Stimulated activated CD8-positive, alpha-beta memory T cell treated with anti-CD3 and anti-CD28 coated beads, Interleukin-12 subunit alpha, Interleukin-12 subunit beta, amount 100 ng/mL, for 4 hours (primary cell): ENCODE measurements around the gene FERD3L.

Experiments
- DNase-seq: peaks from one replicate; pipeline ENCODE4 v3.0.0-alpha.2; 2020; ENCODE audit warnings: low read depth

FERD3L gene

DNA sequence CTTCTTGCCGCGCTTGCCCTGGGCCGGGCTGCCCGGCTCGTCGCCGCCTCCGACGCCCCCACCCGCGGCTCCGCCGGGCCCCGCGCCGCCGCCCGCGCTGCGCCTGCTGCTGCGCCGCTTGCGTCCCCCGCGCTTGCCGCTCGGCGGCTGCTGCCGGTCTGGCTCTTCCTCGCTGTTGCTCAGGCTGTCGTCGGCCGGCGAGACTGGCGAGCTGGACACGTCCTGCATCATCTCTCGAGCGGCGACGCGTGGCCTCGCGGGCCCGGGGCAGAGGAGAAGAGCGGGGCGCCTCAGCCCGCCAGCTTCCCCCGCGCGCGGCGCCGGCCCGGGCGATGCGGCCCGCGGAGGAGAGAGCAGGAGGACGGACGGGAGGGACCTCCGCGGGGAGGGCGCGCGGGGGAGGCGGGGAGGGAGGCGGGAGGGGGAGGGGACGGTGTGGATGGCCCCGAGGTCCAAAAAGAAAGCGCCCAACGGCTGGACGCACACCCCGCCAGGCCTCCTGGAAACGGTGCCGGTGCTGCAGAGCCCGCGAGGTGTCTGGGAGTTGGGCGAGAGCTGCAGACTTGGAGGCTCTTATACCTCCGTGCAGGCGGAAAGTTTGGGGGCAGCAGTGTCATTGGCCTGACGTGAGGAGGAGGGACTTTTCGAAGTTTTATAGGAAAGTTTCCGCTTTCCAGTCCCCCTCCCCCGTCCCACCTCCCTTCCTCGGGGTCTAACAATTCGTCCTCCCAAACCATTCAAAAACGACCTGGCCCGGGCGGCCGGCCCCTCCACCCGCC lies 27.9 kb downstream of the FERD3L start, which contains the start of gene TWIST1:
TSS of gene TWIST1 (minus strand) at position 546 of the 779 bp plus-strand sequence. CDS start at position 231, 315 bp downstream.
- DNase-seq, result no peak

DNA sequence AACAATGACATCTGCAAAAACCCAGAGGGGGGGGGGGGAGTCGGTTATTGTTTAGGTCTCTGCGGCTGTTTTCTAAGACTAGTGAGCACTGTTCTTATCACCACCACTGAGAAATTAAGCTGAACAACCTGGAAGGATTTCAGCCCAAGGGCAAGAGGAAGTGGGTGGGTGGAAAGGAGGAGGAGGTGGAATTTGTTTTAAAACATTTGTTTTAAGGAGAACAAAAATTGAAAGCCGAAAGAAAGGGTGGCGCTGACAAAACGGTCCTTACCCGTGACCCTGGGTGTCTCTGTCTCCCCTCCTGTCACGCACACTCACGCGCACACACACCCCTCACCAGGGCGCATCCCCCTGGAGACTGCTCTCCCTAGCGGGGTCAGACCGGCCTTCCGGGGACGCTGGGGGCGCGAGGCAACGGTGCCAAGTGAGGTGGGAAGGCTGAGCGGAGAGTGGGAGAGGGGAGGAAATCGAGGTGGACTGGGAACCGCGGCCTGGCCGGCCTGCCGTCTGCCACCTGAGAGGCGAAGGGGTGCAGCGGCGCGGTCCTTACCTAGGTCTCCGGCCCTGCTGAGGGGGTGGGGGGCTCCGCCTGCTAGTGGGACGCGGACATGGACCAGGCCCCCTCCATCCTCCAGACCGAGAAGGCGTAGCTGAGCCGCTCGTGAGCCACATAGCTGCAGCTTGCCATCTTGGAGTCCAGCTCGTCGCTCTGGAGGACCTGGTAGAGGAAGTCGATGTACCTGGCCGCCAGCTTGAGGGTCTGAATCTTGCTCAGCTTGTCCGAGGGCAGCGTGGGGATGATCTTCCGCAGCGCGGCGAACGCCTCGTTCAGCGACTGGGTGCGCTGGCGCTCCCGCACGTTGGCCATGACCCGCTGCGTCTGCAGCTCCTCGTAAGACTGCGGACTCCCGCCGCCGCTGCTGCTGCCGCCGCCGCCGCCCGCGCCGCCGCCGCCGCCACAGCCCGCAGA lies 28.8 kb downstream of the FERD3L start:
- DNase-seq, result no peak

DNA sequence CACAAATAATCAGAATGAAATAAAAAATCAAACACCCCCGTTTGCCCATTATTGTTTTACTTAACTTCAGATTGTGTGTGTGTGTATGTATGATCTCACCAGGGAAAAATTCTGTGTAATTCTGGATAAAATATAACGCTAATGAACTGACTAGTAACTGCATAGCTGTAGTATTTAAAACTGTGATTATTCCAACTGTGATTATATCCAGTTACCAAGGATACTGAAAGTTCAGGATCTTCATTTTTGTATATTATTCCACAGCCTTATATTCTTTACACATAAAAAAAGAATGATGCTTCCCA lies 30.7 kb downstream of the FERD3L start:
- no peak for DNase-seq

DNA sequence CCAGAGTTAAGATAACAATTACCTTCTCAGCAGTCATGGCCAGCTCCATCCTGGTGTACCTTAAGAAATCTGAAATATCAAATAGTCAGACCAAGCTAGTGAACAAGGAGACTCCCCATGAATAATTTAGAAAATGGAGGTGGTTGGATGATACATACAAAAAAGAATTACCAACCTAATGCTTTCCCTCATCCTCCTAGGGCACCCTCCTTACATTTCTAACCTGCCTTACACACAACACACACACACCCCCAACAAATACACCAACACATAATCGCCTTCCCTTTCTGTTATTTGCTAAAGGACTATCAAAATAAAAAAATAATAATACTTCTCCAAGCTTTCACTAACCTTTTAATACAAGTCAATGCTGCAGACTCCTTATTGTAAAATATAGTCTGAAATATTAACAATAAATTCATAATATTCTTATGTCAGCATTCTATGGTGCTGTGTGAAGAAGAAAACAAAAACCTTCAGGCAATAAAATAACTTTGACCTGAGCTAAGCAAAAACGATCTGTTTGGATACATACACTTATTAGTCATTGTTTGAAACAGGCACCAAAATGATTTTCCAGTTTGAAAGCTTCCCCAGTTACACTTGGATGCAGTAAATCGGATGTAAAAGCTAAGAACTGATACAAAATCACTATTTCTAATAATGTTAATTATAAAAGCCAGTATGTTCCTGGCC lies 31.2 kb downstream of the FERD3L start:
- no peak for DNase-seq

DNA sequence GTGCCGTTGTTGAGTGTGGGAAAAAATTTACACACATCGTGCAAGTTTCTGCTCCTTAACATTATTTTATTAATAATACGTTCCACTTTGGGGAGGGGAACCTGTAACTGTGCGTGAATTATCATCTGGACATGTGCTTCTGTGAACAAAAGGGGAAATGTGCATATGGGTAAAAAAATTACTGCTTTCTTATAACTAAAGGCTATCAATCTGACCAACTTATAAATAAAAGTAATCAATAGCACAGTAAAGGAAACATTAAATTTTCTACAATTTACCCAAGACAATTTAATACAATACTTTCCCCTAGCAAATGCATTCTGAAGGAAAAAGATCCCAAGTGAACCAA lies 32.2 kb downstream of the FERD3L start:
- no peak for DNase-seq

DNA sequence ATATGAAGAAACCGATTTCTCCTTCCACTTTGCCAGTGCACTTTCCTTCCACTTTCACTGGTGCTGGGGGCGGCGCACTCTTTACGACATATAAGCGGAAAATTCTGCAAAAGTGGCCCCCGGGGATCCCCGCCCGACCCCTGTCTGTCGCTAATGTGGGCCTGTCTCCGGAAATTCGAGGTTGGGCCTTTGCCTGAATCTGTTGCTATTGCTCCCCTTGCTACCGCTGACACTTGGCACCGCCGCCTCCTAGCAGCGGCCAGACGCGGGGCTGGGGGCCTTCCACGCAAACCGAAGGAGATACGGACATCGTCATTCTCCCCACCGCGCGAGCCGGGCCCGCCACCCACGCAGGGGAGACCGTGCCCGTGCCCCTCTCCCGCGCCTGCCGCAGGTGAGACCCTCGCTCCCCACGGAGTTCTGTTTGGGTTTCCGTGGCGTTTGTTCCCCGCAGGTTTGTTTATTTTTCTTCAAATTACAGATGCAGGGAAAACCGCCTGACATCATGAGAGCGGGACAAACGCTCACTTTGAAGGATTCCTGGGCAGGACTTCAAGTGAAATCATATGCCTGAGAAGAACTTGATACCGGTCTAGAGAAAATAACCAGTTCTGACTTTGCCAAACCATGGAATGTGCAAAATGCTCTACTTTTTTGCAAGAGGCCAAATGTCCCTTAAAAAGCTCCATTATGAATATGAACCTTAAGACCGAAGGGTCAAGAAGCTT lies 32.8 kb downstream of the FERD3L start:
- no peak for DNase-seq

DNA sequence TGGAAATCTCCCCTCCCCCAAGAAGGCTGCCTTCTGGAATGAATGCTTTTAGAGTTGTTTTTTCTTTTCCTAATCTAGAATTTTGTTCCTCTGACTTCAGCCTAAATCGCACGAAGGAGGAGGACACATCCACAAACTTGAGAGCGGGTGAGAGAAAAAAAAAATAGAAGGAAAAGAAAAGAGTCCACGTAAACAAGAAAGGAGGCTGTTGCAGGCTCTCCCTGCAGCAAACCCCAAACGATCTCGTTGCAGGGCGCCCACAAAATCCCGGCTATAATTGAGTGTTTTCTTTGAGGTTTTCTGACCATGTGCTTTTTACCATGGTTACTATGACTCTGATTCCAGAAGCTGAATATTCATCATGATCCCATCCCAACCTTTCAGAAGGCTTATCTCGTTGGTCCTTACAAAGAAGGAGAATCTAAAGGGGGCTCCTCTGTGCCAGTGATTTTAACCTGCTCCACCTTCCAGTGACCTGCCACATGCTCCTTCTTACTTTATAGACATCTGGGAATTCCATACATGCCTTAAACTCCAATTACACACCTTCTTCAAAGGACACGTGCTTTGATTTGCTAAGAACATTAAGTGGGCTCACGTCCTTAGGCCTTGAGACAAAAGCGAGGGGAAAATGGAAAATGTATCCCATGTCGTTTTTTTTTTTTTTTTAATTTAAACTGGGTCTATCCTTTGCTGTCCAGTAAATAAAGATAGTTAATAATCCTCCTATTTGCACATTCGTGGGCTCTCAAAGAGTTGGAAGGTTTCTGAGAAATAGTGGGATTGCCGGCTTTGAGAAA lies 33.5 kb downstream of the FERD3L start:
- DNase-seq, result no peak

DNA sequence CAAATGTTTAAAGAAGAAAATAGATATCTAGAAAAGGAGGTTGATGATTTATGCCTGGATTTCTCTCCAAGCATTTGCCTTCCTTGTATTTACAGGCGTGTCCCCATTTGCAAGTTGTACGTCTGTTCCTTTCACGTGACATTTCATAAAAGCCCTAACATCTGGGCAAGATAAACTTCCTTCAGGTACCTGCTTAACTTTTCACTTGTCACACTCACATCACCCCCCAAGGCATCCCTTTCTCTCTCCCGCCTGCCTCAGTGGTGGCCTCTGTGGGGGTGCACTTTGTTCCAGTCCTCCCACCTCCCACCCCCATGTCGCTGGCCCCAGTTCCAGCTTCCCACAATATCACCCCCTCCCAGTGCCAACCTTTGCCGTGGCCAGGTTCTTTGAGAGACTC lies 34.4 kb downstream of the FERD3L start:
- DNase-seq, result no peak

DNA sequence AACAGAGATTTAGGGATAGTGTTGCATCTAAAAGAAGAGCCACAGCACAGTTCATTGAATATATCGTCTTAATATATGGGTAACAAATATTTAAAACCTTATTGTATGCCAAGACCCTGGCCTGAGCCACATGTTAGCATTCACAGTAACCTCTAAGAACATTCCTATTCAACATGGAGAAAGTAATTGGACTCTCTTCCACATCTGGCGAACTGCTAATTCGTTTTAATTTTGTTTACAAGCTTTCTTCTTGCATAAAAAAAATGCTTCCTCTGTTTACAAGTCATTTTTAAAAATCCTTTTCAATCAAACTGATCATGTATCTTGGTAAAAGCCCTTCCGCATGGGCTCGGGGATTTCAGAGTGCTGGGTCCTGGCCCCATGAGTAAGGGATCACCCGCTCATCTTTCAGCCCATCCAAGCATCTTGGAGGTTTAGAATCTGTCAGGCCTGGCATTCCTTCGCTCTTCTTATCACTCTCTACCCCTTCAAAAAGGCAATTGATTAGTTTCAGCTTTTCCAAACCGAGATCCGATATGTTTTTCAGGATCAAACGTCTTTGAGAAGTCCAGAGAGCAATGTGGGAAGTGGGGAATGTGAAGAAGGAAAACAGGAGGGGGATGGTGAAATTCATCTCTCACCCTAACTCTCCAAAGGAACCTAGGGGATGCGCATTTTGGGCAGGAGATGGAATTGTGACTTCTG lies 35.0 kb downstream of the FERD3L start:
- no peak for DNase-seq

DNA sequence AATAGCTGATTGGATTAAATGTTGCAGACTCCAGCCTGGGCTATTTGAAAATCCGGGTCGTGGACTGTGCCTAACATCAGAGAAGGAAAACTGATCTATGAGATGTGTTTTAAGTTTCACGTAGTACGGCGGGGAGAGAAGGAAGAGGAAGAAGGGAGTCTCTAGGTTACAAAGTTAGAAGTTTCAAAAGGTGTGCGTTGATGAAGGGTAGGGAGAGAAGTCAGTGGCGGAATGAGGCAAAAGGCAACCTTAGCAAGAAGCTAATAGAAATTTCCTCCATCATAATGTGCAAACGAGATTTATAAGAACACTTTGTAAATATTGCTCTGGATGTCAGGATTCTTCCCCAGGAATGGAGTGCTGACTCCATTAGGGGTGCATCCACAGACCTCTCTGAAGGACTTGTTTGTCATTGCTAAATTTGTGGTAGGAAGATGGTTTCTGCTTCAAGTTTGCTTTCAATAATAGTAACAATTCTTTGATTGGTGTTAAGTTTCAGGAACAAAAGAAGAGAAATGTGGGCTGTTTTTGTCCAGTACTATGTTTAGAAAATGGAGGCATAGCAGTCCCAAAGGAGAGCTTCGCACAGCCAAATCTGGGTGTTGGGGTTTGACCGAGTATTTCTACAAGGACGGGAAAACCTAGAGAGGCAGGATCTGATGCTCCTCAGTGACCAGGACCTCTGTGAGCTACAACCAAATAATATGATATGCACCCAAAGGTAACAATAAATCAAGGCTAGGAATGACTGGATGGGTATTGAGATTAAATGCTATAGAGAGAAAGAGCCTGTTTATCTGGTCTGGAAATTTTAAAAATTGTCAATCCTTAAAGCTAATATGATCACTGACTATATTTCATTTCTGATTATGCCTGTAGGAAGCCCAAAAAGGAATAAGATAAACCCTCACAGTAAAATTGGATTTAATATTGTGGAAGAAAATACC lies 35.9 kb downstream of the FERD3L start:
- no peak for DNase-seq

DNA sequence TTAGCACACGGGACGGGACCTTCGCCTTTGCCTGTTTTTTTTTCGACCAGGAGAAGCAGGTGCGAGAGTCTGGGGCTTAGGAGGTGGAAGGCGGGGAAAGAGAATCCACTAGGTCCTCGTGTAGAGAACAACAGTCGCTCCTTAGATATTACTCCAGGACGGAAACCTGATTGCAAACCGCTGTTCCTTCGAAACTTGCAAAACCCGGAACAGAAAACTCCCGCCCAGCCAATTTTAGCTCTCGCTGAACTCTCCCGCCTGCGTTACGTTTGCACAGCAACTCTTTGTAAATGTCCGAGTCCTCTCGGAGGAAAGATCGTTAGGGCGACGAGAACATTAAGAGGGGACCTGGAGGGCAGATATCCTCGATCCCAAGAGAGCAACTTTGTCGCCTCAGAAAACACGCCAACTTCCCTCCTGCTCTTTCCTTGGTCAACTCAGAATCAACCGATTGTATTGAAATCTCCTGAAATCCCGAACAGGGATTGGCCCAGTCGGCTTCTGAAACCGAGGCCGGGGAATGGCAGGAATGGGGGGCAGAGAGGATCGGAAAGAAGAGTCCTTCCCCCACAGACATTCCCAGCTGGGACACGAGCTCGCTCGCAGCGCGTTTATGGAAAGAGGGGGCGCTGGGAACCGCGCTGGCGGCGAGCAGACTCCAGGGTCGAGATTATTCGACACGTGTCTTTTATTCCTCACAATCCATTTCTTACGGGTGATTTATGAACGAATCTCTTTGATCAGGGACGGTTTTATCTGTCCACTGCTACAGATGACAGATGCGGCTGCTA lies 37.7 kb downstream of the FERD3L start:
- no peak for DNase-seq

DNA sequence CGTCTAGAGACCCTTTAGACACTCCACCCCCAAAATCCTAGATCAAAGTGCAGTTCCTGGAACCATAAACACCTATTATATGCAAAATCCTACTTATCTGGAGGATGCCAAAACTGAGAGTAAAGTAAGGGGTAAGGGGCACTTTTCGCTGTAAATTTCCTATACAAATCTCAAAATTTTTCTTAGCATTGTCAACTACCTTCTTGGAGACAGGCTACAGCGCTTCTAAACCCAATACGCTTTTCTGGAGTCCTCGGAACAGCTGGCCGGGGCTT lies 38.2 kb downstream of the FERD3L start:
- no peak for DNase-seq

DNA sequence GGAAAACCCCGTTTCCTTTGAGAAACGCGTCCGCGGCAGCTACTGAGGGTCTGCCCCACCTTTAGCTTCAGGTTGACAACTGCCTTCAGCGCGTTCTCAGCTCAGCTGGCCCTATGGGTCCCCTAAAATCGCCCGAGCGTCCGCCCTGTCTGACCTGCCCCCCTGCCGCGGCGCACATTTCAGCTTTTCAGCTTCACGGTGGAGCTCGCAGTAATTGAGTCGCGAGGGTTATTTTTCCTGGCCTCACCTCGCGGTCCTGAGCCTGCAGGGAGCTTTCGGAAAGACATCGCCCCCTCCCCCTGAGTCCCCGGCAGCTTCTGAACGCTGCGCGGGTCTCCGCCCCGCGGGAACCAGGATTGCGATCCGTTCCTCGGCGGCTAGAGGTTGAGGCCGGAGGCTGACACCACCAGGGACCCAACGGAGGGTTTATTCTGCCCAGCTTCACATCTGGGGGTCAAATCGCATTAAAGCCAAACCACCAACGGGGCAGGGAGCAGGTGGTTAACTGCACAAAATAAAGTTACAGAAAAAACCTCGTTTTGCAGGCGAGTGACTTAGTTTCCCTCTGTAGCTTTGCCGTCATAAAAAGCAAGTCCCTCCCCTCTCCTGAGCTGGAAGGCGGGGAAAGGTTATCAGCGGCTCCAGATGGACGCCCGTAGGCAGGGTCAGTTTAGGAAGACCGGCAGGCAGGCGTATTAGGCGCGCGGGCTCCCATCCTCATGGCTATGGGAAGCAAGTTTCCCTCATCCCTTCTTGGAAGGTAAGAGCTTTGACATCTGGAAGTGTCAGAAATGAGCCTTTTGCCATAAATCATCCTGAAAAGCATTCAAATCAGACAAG lies 38.8 kb downstream of the FERD3L start:
- DNase-seq, result no peak

DNA sequence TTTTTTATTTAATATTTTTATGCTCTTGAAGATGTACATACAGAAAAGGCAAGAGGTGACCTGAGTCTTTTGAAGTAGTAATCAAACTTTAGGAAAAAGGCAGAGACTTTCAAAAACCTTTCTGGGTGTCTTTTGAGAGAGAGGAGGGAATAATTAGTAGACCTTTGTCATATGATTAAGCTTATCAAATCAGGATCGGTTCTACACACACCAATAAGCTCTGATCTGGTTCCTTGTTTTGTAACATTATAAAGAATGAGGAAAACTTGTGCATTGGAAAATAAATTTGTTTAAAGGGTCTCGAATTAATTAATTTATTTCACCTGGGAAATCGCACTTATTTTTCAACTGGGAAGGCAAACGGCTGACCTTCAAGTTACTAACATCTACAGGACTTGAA lies 39.7 kb downstream of the FERD3L start:
- no peak for DNase-seq

DNA sequence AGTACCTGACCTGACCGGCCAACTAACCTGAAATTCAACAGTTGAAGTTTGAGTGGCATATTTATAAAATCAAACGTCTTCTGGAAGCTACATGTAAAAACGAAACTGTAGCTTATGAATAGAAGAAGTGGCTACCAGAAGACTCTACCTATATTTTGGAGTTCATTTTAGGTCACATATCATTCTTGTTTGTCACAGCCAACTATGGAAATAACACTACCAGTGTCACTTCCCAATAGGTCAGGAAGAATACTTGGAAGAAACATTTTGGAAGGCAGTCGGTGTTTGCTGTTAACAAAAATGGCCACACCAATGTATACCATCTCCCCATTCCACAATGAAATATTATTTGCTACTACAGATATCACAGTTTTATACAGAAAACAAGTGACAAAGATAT lies 40.4 kb downstream of the FERD3L start:
- DNase-seq, result no peak

DNA sequence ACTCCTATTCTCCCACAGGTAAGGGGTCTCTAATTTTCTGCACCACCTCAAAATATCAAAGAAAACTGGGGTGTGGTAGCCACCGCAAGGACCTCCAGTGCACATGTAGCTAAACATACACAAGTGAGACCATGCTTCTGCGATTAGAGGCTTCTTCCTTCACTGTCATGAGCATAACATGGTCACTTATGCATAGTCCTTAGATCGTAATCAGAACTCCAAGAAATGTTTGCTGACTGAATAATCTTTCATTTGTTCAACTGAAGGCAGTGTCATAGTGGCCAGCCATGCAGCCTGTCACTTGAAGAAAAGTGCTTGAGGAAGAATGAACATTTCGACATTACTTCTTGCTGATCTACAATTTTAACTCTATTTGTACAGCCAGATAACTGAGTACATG lies 42.3 kb downstream of the FERD3L start:
- DNase-seq, result no peak

DNA sequence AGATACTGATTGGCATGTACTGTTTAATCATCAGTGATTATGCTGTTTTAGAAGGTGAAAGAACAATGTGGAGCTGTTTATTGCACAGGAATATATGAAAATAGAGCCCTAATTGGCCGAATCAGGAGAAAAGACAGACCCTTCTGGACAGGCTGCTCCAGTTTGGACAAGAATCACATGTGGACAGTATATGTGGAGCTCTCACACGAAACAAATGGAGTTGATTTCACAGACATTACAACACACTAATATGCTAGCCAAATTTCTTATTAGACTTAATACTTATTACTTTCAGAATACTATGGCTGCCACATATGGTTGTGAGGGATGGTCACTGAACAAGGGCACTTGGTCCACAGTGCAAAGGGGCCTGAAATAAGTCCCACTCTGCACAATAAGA lies 43.3 kb downstream of the FERD3L start:
- DNase-seq, result no peak

DNA sequence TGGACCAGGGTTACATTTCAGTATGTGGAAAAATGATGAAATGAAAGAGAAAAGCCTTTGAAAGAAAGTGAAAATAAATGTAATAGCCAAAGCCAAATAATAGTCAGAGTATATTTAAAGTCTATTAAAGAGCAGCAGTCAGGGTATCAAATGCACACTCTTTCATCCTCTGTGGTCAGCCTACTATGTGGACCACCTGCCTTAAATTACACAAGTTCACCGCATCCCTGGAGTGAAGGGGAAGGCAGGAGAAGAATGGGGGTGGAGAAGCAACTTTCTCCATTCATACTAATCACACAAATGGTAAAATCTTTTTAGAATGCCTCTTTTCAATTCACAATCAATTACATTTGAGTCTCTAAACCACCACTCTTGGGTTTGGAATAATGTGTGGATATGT lies 43.7 kb downstream of the FERD3L start:
- DNase-seq, result no peak
